UCSD-AML1 (cell line): ENCODE results near the gene MBOAT2.
A peak's percentile ranks its signal among the peaks of the same experiment; 100 is the strongest.

ENCODE experiments used
- DNase-seq: peaks from one replicate; lab custom pipeline; 2025; ENCODE audit not compliant: unreplicated experiment; lab: John Stamatoyannopoulos, UW

The MBOAT2 gene

DNA sequence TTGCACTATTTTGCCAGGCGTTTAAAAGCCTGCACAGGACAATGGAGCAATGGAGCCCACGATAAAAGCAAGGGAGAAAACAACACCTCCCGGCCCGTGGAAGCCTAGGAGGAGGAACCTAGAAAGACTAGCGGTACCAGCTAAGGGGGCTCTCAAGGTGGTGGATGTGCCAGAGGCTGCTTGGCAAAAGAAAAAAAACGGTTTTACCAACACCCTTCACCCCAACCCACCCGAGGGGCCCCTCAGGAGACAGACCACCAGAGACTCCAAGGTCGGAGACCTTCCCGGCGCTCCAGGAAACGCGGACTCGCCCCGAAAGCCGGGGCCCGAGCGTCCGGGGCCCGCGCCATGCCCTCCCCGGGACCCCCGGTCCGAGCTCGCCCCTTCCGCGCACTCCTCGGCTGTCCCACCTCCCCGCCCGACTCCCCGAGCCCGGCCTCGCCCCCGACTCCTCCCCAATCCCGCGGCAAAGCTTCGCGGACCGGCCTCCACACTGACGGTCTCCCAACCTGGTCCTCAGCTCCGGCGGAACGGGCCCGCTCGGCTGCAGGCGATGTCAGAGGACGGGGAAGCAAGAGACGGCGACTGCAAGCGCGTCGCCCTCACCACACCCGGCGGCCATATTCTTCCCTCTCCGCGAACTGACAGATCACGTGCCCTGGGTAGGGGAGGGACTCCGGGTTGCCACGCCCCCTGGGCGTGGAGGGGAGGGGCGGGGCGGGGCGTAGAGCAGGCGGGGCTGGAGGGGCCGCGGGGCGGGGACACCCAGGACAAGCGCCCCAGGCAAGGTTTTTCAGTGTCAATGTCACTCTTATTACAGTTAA lies 166.3 kb downstream of the MBOAT2 start, which contains the start of gene KIDINS220:
KIDINS220 (minus strand) TSS at position 643 of the 824 bp plus-strand sequence. CDS start 10,520 bp downstream, outside the sequence.
- peak; percentile 83 for DNase-seq

DNA sequence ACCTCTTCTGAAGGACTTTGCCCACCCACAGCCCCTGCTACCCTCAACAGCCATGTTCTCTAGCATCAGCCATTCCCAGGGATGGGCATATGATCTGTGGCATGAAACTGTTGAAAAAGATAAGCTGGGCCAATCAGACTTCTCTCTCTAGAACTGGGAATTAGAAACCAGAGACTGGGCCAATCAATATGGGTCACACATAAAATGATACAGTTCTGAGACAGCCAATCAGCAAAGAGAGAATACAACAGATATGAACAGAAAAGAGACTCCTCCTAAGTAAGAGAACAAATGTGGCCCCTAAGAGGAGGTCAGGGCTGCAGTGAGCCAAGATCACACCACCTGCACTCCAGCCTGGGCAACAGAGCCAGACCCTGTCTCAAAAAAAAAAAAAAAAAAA lies 168.2 kb downstream of the MBOAT2 start:
- DNase-seq, result no peak

DNA sequence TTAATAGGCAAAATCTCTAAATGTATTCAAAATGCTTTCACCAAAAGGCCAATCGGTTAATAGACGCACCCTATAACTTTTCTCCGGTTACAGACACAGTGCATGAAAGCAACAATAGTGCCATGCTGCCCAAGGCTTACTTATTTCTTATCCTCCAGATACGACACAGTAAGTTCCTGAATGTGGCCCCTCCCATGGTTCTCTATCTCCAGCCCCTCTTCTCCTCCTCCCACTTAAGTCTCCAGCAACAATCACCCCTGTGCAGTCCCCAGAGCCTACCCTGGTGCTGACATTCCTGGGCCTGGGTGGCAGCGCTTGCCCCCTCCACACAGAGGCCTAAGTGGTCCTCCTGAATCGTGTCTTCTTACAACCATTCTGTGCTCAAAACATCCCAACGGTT lies 169.6 kb downstream of the MBOAT2 start:
- no peak for DNase-seq

DNA sequence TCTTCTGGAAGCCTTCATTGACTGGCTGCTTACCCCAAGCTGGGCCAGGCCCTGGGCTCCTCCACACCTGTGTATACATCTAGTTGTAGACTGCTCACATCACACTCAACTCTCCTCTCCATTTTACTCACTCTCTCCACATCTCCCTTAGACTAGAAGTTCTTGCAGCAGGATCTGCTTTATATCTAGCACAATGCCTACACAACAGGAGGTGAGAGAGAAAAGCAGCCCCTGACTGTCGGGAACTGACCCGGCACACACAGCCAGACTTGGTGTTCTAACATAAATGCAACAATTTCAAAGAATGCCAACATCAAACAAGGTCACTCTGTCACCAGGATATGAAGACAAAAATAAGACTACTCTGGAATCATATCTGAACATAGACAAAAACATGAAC lies 172.0 kb downstream of the MBOAT2 start:
- no peak for DNase-seq

DNA sequence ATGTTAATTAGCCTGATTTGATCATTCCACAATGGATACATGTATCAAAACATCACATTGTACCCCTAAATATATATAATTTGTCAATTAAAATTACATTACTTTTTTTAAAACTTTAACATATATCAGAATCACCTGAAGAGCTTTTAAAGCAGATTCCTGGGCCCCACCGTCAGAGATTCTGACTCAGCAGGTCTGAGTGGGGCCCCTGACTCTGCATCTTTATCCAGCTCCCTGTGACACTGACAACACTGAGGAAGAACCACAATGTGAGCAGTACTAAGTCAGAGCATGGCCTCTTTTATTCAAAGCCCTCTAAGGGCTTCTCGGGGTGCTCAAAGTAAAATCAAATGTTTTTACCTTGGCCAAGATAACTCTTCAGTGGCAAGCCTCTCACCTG lies 175.8 kb downstream of the MBOAT2 start:
- no peak for DNase-seq

DNA sequence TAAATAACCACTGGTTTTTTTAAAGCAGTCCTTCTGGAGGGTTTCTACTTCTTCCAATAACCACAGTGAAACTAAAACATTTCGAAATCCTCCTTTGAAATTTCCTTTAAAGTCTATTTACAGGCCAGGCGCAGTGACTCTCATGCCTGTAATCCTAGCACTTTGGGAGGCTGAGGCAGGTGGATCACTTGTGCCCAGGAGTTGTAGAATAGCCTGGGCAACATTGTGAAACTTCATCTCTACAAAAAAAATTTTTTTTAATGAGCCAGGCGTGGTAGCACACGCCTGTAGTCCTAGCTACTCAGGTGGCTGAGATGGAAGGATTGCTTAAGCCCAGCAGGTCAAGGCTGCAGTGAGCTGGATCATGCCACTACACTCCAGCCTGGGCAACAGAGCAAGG lies 181.3 kb downstream of the MBOAT2 start:
- no peak for DNase-seq

DNA sequence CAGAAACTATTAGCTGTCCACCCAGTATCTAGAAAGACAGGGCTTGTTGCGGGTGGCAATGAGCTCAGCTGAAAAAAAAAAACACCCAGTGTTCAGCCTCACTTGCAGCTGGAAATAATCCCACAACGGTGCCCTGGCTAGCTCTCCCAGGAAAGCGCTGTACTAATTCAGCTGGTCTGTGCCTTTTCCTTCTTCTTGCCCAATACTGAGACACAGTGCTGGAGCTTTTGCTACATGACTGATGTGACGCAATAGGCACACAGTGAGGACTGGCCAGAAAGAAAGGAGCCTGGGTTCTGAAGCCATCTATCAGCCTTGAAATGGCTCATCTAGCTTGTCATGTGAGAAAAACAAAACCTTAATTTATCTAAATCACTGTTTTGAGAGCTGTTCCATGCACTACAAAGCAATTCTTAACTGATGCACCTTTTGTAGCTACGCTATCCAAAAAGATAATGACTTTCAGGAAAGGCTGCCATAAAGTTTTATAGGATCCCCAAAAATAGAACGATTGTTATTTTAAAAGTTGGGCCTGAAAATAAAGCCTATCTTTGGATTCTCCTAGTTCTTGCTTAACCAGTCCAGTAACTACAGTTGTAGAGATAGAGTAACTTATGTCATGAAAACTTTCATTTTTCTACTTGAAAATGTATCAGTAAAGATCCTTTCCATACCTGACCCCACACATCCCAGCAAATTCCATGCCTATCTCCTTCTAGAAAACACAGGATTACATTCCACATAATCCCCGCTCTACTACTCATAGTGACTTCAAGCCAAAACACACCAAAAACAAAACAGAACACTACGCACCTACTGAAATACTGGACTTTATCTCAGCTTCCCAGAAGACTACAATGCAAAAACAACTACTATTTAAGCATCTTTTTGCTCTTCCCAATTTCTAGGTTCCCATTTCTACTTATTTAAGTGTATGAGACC lies 181.9 kb downstream of the MBOAT2 start:
- no peak for DNase-seq

DNA sequence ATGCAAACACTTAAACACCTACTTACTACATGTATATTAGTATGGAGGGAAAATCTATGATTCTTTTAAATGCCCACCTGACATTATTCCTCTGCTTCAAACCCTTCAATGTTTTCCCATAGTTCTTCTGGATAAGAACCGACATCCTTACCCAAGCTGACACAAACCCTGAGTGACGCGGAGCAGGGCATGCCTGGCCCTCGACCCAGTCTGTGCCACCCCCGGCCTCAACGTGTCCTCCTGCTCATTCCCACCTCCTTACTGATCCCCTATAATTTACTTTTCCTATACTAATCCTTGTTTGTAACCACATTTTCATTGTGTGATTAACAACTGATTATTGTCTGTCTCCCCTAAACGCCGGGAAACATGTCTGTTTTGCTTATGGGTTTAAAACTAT lies 183.5 kb downstream of the MBOAT2 start:
- no peak for DNase-seq

DNA sequence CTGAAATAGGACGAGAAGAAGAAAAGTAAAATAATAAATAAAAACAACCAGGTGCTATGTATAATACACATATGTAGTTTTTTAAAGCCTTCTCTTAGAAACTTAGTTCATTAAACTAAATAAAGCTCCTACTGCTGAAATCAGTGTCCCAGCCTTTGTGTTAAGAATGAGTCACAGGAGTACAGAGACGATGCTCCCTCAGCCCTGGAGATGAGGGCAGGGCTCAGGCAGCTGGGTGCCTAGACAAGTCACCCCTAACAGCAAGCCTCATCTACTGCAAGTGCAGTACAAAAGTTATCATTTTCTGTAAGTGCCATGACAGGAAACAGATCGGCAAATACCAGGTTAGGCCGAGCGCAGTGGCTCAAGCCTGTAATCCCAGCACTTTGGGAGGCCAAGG lies 184.3 kb downstream of the MBOAT2 start:
- DNase-seq, result no peak

DNA sequence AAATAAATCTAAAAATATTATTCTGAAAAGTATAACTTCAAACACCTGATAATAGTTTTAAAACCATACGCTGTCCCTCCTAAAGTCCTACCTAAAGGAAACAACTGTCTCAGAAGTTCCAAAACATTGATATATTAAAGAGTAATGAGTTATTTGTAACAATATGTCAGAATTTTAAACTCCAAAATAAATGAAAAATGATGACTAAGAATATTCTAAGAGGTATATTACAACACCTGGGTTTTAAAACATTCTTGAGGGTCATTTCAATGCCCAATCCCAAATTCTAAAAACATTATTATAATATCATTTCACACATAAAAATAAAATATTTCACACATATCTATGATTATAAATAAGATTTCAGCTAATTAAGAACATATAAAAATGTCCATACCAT lies 186.3 kb downstream of the MBOAT2 start:
- no peak for DNase-seq

DNA sequence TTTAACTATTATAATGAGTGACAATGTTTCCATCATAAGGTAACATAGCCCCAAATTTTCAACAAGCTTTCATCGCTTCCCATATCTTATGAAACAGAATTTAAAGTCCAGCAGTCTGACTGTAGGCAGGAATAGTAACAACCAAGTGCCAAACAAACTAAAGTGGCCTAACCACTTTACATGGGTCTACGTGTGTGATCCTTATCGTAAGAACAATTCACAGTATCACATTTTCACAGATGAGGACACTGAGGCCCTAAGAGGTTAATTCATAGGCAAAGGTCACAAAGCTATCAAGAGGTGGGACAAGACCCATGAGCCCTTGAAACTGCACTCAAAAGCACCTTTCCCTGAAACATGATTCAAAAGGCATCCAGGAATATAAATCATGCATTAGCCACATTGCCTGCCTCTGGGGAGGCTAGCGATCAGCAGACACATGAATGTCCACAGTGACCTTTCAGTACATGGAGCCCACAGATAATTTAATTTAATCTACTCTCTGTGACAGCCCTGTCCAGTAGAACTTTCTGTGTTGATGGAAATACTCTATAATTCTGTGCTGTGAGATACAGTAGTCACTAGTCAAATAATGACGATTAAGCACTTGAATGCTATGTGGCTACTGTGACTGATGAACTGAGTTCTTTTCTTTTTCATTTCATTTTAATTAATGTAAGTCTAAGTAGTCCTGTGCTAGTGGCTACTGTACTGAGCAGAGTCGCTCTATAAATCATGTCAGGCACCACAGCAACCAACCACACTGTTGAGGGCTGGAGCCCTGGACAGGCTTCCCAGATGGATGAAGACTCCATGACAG lies 196.4 kb downstream of the MBOAT2 start:
- DNase-seq, result no peak

DNA sequence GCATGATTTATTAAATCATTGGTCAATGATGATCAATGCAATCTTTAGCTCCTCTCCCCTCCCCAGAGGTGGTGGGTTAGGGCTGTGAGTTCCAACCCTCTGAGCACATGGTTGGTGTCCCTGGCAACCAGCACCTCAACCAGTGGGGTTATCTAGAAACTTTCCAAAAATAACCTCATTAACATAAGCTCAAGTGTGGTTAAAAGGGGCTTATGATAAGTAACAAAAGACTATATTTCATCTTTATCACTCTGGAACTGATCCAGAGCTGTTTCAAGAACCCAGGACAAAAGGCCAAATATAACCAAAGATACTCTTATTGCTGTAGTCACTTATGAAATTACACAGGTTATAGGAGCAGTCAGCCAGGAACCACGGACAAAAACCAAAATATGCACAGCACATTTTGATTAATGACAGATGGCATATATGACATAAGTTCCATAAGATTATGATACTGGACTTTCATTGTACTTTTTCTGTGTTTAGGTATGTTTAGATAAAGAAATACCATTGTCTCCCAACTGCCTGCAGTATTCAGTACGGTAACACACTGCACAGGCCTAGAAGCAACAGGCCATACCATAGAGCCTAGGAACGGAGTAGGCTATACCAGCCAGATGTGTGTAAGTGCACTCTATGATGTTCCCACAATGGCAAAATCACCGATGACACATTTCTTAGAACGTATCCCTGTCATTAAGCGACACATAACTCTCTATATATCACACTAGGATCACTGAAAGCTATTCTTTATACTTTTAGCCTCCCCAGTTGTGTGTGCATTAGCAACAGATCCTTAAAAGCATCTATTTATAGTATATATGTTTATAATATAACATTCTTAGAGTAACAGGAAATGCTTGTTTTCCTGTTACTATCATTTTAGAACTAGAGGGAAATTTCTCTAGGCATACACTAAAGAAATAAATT lies 197.9 kb downstream of the MBOAT2 start:
- DNase-seq, result no peak

DNA sequence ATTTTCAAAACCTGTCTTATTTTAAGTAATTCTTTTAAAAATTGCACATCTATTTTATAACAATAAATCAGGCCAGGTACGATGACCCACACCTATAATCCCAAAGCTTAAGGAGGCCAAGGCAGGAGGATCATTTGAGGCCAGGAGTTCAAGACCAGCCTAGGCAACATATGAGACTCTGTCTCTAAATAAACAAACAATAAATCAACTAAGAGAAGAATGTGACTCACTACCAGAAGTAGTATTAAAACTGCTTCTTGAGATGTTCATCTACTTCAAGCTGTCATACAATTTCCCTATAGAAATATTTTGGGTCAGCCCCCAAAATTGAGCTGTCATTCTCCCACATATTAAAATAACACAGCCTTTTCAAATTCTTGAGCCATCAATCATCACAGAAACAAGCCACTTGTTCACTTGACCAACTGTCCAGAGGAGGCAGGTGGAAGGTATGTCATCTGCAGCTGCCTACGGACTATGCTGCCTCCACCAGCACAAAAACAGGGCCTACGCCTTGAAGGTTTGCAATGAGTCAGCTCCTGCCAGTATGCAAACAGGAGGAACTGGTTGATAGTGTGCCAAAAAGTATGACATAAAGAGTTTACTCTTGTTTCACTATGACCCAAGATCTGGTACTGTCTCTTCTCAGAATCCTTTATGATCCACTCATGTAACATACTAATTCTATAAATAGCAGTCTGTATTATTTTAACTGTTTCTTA lies 199.7 kb downstream of the MBOAT2 start:
- no peak for DNase-seq

DNA sequence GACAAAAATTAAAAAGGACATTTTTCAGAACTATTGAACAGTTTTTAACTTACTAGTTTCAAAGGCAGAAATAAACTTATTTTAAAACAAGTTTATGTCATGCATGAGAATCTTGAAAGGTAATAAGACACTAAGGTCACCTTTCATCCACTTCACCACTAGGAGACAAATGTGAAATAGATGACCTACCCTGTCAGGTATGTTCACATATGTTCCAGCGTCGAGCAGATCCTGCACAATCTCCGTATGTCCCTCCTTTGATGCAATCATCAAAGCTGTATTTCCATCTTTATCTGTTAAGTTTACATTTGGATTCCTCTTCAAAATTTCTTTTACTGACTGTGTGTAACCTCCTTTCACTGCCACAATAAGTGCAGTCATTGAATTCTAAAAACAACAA lies 200.7 kb downstream of the MBOAT2 start:
- no peak for DNase-seq
